HAP-1 (cell line): ENCODE measurements around the gene HOPX.
A peak's percentile ranks its signal among the peaks of the same experiment; 100 is the strongest.
"Not testable (repeated sequence)": the region's sequence is repeated elsewhere in the genome, so short reads cannot be mapped to it uniquely, and the experiment has no call there.

Experiments
- DNase-seq, 2 experiments: peaks; one replicate each; pipeline ENCODE4 v3.0.0-alpha.2; 2016 to 2020; ENCODE audit warnings: low spot score in 2 of 2
- H3K27me3 ChIP-seq: fragments of 250-450 bp; sonication (Bioruptor Pico); 2 replicates; pipeline ENCODE4 v1.5.1; 2020; ENCODE audit warnings: low read depth, mild to moderate bottlenecking, moderate library complexity
- H3K36me3 ChIP-seq: fragments of 250-450 bp; sonication (Bioruptor Pico); replicated peaks from 2 replicates; pipeline ENCODE4 v1.5.1; 2020; ENCODE audit warnings: mild to moderate bottlenecking
- H3K4me1 ChIP-seq: fragments of 250-450 bp; sonication (Bioruptor Pico); 2 replicates; pipeline ENCODE4 v1.5.1; 2020; ENCODE audit warnings: mild to moderate bottlenecking
- H3K4me3 ChIP-seq: fragments of 250-450 bp; sonication (Bioruptor Pico); 2 replicates; pipeline ENCODE4 v1.5.1; 2020; ENCODE audit warnings: mild to moderate bottlenecking, moderate library complexity
- H3K9me3 ChIP-seq: fragments of 250-450 bp; sonication (Bioruptor Pico); 2 replicates; pipeline ENCODE4 v1.5.1; 2020; ENCODE audit warnings: mild to moderate bottlenecking, moderate library complexity
- in situ Hi-C: fragments of 300-500 bp; cut with MboI; formaldehyde crosslinking; loops from 3 replicates; pipeline ENCODE4 v1.14.3; 2020; ENCODE audit warnings: low sequenced_read_pairs, inconsistent platforms, mixed read lengths

HOPX gene

GRCh38 chr4:56680266-56680665 lies 830 bp downstream of the HOPX start:
- Histone ChIP-seq H3K4me1 (no peaks in the 10 kb centered on the region), H3K36me3 (no peaks in the 10 kb centered on the region), H3K27me3 (0 out of 2 replicates have a peak, but pooled peaks cover 2% of the 10 kb centered on the region), H3K9me3 (no peaks in the 10 kb centered on the region), H3K4me3 (no peak overlapping the region)
- DNase-seq, result no peak
- in situ Hi-C loops, result no loop called here

- no peaks in the 10 kb centered on the region for H3K36me3 ChIP-seq
- in situ Hi-C loops, result no loop called here
- peaks cover 6% of the 10 kb centered on the region for H3K27me3 ChIP-seq
- H3K9me3 ChIP-seq, result no peaks in the 10 kb centered on the region
- no peak for DNase-seq
- no peaks in the 10 kb centered on the region for H3K4me1 ChIP-seq
- no peak overlapping the region for H3K4me3 ChIP-seq
These were observed 3.4 kb downstream of the HOPX start for GRCh38 chr4:56677711-56678110.

- no peak for DNase-seq
- H3K36me3 ChIP-seq, result no peaks in the 10 kb centered on the region
- no peak overlapping the region for H3K4me3 ChIP-seq
- peaks cover 7% of the 10 kb centered on the region for H3K27me3 ChIP-seq
- no peaks in the 10 kb centered on the region for H3K9me3 ChIP-seq
- no peaks in the 10 kb centered on the region for H3K4me1 ChIP-seq
- in situ Hi-C loops, result no loop called here
These were observed 6.1 kb downstream of the HOPX start for GRCh38 chr4:56674984-56675383.

- H3K27me3 ChIP-seq, result peaks cover 13% of the 10 kb centered on the region
- no peaks in the 10 kb centered on the region for H3K9me3 ChIP-seq
- no peaks in the 10 kb centered on the region for H3K4me1 ChIP-seq
- DNase-seq, result no peak
- in situ Hi-C loops, result no loop called here
- no peaks in the 10 kb centered on the region for H3K36me3 ChIP-seq
- no peak overlapping the region for H3K4me3 ChIP-seq
These were observed 9.2 kb downstream of the HOPX start for GRCh38 chr4:56671860-56672259.

- Histone ChIP-seq H3K27me3 (peaks cover 17% of the 10 kb centered on the region), H3K36me3 (no peaks in the 10 kb centered on the region), H3K4me3 (no peak overlapping the region), H3K4me1 (no peaks in the 10 kb centered on the region), H3K9me3 (no peaks in the 10 kb centered on the region)
- in situ Hi-C loops, result no loop called here
- no peak for DNase-seq
These were observed 9.7 kb downstream of the HOPX start for GRCh38 chr4:56671373-56671772.

GRCh38 chr4:56668267-56668666 lies 12.8 kb downstream of the HOPX start:
- no peaks in the 10 kb centered on the region for H3K9me3 ChIP-seq
- peaks cover 33% of the 10 kb centered on the region for H3K27me3 ChIP-seq
- H3K4me3 ChIP-seq, result no peak overlapping the region
- in situ Hi-C loops, result no loop called here
- H3K4me1 ChIP-seq, result no peaks in the 10 kb centered on the region
- H3K36me3 ChIP-seq, result no peaks in the 10 kb centered on the region
- DNase-seq, result no peak

- DNase-seq, in situ Hi-C loops: not testable (repeated sequence)
These were observed 13.7 kb downstream of the HOPX start for GRCh38 chr4:56667396-56667795.

GRCh38 chr4:56666279-56666678 lies 14.8 kb downstream of the HOPX start:
- Histone ChIP-seq H3K4me1 (no peaks in the 10 kb centered on the region), H3K27me3 (peaks cover 40% of the 10 kb centered on the region), H3K9me3 (no peaks in the 10 kb centered on the region), H3K36me3 (no peaks in the 10 kb centered on the region), H3K4me3 (no peak overlapping the region)
- in situ Hi-C loops, result no loop called here
- no peak for DNase-seq

More at GRCh38 chr4:56667396-56667795, 13.7 kb downstream of the HOPX start:
- peaks cover 33% of the 10 kb centered on the region for H3K27me3 ChIP-seq
- H3K36me3 ChIP-seq, H3K4me3 ChIP-seq, H3K9me3 ChIP-seq, H3K4me1 ChIP-seq: not testable (repeated sequence)

GRCh38 chr4:56665781-56666180 lies 15.3 kb downstream of the HOPX start:
- no peak overlapping the region for H3K4me3 ChIP-seq
- in situ Hi-C loops, result no loop called here
- no peak for DNase-seq
- no peaks in the 10 kb centered on the region for H3K4me1 ChIP-seq
- H3K36me3 ChIP-seq, result no peaks in the 10 kb centered on the region
- H3K27me3 ChIP-seq, result peaks cover 40% of the 10 kb centered on the region
- H3K9me3 ChIP-seq, result no peaks in the 10 kb centered on the region

GRCh38 chr4:56662782-56663468 lies 18.2 kb downstream of the HOPX start:
- H3K27me3 ChIP-seq, result peaks cover 63% of the 10 kb centered on the region

GRCh38 chr4:56659946-56660345 lies 21.1 kb downstream of the HOPX start:
- Histone ChIP-seq H3K36me3 (no peaks in the 10 kb centered on the region), H3K4me3 (no peak overlapping the region), H3K27me3 (peaks cover 74% of the 10 kb centered on the region), H3K4me1 (no peaks in the 10 kb centered on the region), H3K9me3 (no peaks in the 10 kb centered on the region)
- DNase-seq, result no peak
- in situ Hi-C loops, result no loop called here

More at GRCh38 chr4:56662782-56663468, 18.2 kb downstream of the HOPX start:
- no peak for DNase-seq
- no peaks in the 10 kb centered on the region for H3K4me1 ChIP-seq
- no peak overlapping the region for H3K4me3 ChIP-seq
- H3K9me3 ChIP-seq, result no peaks in the 10 kb centered on the region
- in situ Hi-C loops, result no loop called here
- no peaks in the 10 kb centered on the region for H3K36me3 ChIP-seq

GRCh38 chr4:56658528-56658927 lies 22.6 kb downstream of the HOPX start:
- no peaks in the 10 kb centered on the region for H3K36me3 ChIP-seq
- peaks cover 81% of the 10 kb centered on the region for H3K27me3 ChIP-seq
- H3K4me3 ChIP-seq, result no peak overlapping the region
- no peaks in the 10 kb centered on the region for H3K9me3 ChIP-seq
- no peaks in the 10 kb centered on the region for H3K4me1 ChIP-seq
- no peak for DNase-seq
- in situ Hi-C loops, result no loop called here

GRCh38 chr4:56657818-56658217 lies 23.3 kb downstream of the HOPX start:
- in situ Hi-C loops, result no loop called here
- Histone ChIP-seq H3K36me3 (no peaks in the 10 kb centered on the region), H3K9me3 (no peaks in the 10 kb centered on the region), H3K4me3 (no peak overlapping the region), H3K4me1 (no peaks in the 10 kb centered on the region), H3K27me3 (peaks cover 78% of the 10 kb centered on the region)
- no peak for DNase-seq

- no peaks in the 10 kb centered on the region for H3K4me1 ChIP-seq
- no peak overlapping the region for H3K4me3 ChIP-seq
- peaks cover 76% of the 10 kb centered on the region for H3K27me3 ChIP-seq
- in situ Hi-C loops, result no loop called here
- H3K9me3 ChIP-seq, result no peaks in the 10 kb centered on the region
- no peaks in the 10 kb centered on the region for H3K36me3 ChIP-seq
- DNase-seq, result no peak
These were observed 24.0 kb downstream of the HOPX start for GRCh38 chr4:56657128-56657527.

GRCh38 chr4:56656346-56656643 lies 24.8 kb downstream of the HOPX start:
- Histone ChIP-seq H3K9me3 (no peaks in the 10 kb centered on the region), H3K4me3 (peak overlapping the region; percentile 31), H3K4me1 (no peaks in the 10 kb centered on the region), H3K27me3 (peaks cover 70% of the 10 kb centered on the region), H3K36me3 (no peaks in the 10 kb centered on the region)
- in situ Hi-C loops, result no loop called here
- DNase-seq, result peak in 1 of 2 experiments; percentile 45
